GM12892 (cell line): ENCODE data around the gene ARHGEF17.

Experiments used
- POLR2A ChIP-seq: IDR thresholded peaks from 2 replicates; pipeline ENCODE4 v1.6.1; 2011; ENCODE audit warnings: low read depth, low read length, control low read depth
- POLR2AphosphoS5 ChIP-seq: IDR thresholded peaks from 2 replicates; pipeline ENCODE4 v1.6.1; 2011; ENCODE audit warnings: low read depth, low read length, control low read depth

GRCh38 chr11:73374151-73374550, 66.1 kb downstream of the ARHGEF17 start:
- no peak for TF ChIP-seq POLR2A
- no peak for TF ChIP-seq POLR2AphosphoS5
